ENCODE data around the gene HDAC4.

Gene HDAC4

GRCh38 chr2:239148495-239149200 lies 252.2 kb downstream of the HDAC4 start:
- intact Hi-C loops (cut with DNase I), result no loop called here
- DNase-seq, result peak in 6 of 10 donors; percentile 5 to 79 (median 24)

DNA sequence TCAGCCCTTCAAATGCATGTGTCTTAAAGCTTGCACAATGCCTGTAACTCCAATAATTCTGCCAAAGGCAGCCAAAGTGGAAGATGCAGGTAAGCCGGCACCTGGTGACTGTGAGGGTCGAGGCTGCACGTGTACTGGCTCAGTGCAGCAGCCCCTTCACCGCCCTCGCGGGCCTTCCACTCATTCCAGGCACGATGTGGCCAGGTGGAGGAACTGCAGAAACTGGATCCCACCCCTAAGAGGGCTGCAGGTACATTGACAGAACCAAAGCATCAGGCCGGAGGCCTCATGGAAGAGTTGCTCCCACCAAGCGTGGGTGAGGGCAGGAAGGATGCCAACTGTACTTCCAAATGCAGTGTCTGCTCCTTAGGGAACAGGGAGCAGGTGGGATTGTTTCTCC lies 253.4 kb downstream of the HDAC4 start:
- DNase-seq, result peak in 6 of 10 donors; percentile 5 to 55 (median 28)
- intact Hi-C loops (cut with DNase I), result no loop called here

DNA sequence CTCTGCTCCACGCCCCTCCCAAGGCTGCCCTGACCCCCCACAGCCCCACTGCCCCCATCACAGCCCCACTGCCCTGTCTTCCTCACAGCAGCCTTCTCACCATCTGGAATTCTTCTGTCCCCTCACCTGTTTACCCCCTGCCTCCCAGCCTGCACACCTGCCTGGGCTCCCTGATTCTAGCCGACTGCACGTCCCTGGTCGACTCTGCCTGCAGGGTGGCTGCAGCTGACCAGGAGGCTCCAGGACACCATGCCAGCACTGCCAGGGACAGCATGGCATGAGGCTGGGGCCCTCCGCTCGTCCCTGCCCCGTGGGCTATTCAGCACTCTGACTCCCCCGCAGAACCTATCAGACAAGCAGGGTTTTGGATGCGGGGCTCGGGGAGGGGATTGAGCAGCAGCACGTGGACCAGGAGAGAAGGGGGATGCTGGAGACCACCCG lies 254.1 kb downstream of the HDAC4 start:
- peak in 4 of 10 donors; percentile 9 to 70 (median 58) for DNase-seq
- intact Hi-C loops (cut with DNase I), result no loop called here

GRCh38 chr2:239146011-239146641 lies 254.7 kb downstream of the HDAC4 start:
- intact Hi-C loops (cut with DNase I), result no loop called here
- peak in 5 of 10 donors; percentile 8 to 79 (median 47) for DNase-seq

- intact Hi-C loops (cut with DNase I), result no loop called here
- DNase-seq, result peak in 6 of 10 donors; percentile 4 to 72 (median 44)
Observed at GRCh38 chr2:239145601-239146000, 255.2 kb downstream of the HDAC4 start.

DNA sequence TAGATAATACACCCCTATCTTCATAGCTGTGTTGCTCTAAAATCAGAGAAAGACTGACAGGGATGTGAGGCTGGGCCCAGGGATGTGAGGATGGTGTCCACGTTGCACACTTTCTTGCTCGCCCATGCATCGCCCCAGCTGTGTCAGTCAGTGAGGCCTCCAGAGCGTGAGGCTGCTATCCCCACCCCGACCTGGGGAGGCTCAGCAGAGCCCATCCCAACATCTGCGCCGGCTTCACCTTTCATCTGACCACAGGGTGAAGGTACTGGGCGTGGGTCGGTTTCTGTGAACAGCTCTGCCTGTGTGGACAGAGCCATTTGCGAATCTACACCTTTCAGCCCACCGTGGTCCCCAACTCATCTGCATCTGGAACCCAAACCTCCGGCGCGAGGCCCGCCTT lies 255.7 kb downstream of the HDAC4 start:
- intact Hi-C loops (cut with DNase I), result no loop called here
- peak in 5 of 10 donors; percentile 4 to 78 (median 58) for DNase-seq

- intact Hi-C loops (cut with DNase I), result loop anchor here (5.0 kb wide), 1 partner anchor 48 kb away; no protein-coding TSS in a partner anchor
- DNase-seq, result no peak
Observed at GRCh38 chr2:239144713-239144999, 256.2 kb downstream of the HDAC4 start.

GRCh38 chr2:239143858-239144712 lies 256.7 kb downstream of the HDAC4 start:
- peak in 6 of 10 donors; percentile 29 to 94 (median 68) for DNase-seq
- intact Hi-C loops (cut with DNase I), result loop anchor here (5.0 kb wide), 1 partner anchor 48 kb away; no protein-coding TSS in a partner anchor

GRCh38 chr2:239142806-239143205 lies 258.0 kb downstream of the HDAC4 start:
- intact Hi-C loops (cut with DNase I), result loop anchor here (5.0 kb wide), 1 partner anchor 49 kb away; no protein-coding TSS in a partner anchor
- peak in 5 of 10 donors; percentile 28 to 90 (median 77) for DNase-seq

DNA sequence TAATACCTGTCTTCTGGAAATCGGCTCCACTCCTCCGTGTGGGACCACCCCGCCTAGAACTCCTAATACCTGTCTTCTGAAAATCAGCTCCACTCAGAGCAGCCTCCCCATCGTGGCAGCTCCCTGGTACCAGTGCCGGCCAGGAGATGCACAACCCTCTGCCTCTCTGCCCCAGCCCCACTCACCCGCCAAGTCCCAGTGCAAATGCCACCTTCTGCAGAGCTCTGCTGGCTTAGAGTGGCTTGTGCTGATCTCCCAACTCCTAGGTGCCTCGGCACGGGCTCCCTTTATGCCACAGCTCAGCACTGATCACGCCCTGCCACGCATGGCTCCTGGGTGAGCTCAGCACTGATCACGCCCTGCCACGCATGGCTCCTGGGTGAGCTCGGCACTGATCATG lies 258.5 kb downstream of the HDAC4 start:
- intact Hi-C loops (cut with DNase I), result loop anchor here (5.0 kb wide), 1 partner anchor 50 kb away; no protein-coding TSS in a partner anchor
- DNase-seq, result peak in 5 of 10 donors; percentile 5 to 77 (median 39)

GRCh38 chr2:239141021-239141760 lies 259.6 kb downstream of the HDAC4 start:
- intact Hi-C loops (cut with DNase I), result loop anchor here (5.0 kb wide), 1 partner anchor 51 kb away; no protein-coding TSS in a partner anchor
- peak in 4 of 10 donors; percentile 7 to 63 (median 49) for DNase-seq

DNA sequence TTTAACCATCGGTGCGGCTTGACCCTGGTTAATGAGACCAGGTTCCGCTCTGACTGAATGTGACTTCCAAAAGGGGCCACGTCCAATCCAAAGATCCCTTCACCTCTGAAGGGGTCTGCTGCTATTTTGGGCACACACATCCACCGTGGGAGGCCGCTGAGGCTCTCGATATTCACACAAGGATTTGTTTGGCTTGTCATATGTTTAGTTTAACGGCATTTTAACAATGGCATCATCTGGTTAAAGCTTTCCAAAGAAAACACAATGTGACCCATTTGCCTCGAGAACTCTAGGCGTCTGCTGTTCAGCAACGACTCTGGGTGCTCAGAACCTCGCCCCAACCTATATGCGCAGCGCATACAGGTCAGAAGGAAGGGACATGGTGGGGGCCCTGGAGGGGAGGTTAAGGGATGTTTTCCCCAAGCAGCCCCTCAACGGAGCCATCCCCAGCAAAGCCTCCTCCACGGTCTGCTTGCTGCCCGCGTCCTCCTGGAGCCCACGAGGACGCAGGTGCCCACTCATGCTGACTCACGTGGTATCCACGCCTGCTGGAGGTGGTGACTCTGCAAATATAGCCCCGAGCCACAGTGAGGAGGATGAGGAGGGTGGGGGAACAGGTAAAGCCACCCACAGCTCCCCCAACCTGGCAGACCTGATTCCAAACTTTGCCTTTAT lies 260.3 kb downstream of the HDAC4 start:
- DNase-seq, result peak in 4 of 10 donors; percentile 25 to 75 (median 71)
- intact Hi-C loops (cut with DNase I), result loop anchor here (5.0 kb wide), 1 partner anchor 52 kb away; no protein-coding TSS in a partner anchor

DNA sequence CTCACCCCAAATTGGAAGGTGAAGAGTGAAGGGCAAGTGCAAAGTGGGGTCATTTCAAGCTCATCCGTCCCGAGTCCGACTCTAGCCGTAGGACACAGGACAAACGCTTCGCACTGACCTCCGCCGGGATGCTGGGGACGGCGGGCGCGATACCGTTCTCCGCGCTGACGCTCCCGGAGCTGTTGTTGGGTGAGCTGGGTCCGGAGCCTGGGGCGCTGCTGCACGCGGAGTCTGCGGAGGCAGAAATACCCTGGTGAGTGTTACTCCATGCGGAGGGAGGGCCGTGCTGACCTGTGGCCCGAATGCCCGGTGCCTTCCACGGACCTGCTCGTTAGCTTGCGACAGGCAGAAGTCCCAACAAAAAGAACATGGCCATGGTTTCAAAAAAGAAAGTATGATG lies 261.3 kb downstream of the HDAC4 start:
- intact Hi-C loops (cut with DNase I), result loop anchor here (10.0 kb wide), 1 partner anchor 255 kb away; no protein-coding TSS in a partner anchor
- DNase-seq, result peak in 4 of 10 donors; percentile 25 to 77 (median 70)

- intact Hi-C loops (cut with DNase I), result loop anchor here (10.0 kb wide), 1 partner anchor 256 kb away; no protein-coding TSS in a partner anchor
- peak in 2 of 10 donors; percentile 63 to 74 for DNase-seq
Observed at GRCh38 chr2:239139101-239139500, 261.7 kb downstream of the HDAC4 start.

DNA sequence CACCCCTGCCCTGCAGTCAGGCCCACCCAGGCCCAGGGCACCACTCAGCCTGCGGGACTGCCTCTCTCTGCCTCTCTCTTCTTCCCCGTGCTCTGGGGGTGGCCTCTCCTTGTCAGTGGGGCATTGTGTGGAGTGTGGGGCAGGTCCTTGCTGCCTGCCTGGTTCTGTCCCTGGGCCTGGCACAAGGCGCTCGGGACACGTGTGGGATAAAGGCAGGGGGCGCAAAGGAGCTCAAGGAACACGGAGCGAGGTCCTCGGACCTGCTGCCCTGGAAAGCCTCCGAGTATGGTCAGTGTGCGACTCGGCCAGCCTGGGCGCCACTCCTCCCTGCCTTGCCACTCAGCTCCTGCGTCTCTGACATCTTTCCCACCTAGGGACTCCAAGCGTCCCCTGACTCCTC lies 262.2 kb downstream of the HDAC4 start:
- peak in 3 of 10 donors; percentile 57 to 84 (median 65) for DNase-seq
- intact Hi-C loops (cut with DNase I), result loop anchor here (10.0 kb wide), 1 partner anchor 256 kb away; no protein-coding TSS in a partner anchor

DNA sequence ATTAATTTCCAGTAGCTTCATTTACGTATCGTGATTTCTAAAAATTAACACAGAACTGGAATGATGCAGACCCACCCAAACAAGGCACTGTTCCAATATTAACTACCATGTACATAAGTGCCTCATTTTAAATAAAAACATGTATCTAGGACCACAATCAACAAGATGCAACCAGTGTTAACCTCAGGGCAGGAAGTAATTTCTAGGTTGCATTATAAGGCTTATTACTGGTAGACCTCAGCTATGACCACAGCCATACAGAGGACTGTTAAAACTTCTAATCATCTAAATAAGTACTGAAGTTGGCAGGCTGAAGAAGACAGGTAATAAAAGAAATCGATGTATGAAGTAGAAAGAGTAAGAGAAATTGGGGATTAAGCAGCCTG lies 262.9 kb downstream of the HDAC4 start:
- intact Hi-C loops (cut with DNase I), result loop anchor here (10.0 kb wide), 1 partner anchor 257 kb away; no protein-coding TSS in a partner anchor
- no peak for DNase-seq

DNA sequence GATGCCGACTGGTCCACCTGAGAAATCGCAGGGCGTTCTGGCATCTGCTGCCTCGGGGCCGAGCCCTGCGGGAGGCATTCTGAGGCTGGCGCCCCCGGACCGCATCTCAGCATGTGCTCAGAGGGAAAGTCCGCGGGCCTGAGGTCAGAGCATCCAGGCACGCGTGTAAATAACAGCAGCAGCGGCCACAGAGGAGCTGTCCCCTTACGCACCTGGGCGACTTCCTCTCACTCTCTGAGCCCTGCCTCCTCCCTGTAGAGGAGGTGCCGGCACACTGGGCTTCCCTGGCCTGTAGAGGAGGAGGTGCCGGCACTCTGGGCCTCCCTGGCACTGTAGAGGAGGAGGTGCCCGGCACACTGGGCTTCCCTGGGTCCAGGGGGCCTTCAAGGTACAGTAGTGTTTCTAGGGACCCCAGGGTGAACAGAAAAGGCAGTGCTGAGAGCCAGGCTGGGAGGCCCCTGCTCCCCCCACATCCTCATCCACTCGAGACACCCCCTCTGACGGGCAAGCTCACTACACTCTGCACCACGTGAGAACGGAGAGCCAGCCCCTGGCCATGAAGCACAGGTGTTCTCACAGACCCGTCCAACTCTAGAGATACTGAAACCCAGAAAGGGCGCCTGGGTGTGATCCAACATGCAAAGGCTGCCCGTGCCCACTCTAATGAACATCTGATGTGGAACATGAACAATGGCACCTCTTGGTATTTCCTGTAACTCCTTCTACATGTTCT lies 263.5 kb downstream of the HDAC4 start:
- intact Hi-C loops (cut with DNase I), result loop anchor here (10.0 kb wide), 1 partner anchor 257 kb away; no protein-coding TSS in a partner anchor
- peak in 4 of 10 donors; percentile 16 to 84 (median 76) for DNase-seq

- intact Hi-C loops (cut with DNase I), result loop anchor here (10.0 kb wide), 1 partner anchor 258 kb away; no protein-coding TSS in a partner anchor
- peak in 3 of 10 donors; percentile 20 to 39 (median 24) for DNase-seq
Observed at GRCh38 chr2:239136762-239137161, 264.1 kb downstream of the HDAC4 start.
